Dermis blood vessel endothelial cell (primary cell): ENCODE measurements around the gene CEMIP. TPM values are rescaled to one million over a fixed set of nuclear protein-coding genes. Genes with fewer than 3 reads are reported as not detected.
"Not testable (repeated sequence)": the region's sequence is repeated elsewhere in the genome, so short reads cannot be mapped to it uniquely, and the experiment has no call there.

Experiments
- DNase-seq: peaks from one replicate; pipeline ENCODE4 v3.0.0; 2010
- total RNA-seq: library from RNA; depleted of rRNA; stranded (reverse); fragments of >200 nt; gene quantifications from 2 replicates; pipeline ENCODE4 v1.2.3, GENCODE V29; 2014

CEMIP gene
- total RNA-seq, 1 donor from 2014 or later = 0.85 TPM

DNA sequence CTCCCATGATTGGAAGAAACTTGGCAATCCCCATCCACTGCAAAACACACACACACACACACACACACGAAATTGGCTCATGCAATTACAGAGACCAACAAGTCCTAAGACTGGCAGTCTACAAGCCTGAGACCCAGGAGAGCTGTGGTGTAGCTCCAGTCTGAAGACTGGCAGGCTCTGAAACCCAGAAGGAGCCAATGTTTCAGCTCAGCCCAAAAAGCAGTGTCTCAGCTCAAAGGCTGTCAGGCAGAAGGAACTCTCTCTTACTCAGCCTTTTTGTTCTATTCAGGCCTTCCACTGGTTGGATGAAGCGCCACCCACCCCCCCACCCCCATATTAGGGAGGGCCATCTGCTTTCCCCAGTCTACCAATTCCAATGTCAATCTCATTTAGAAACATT is 178.4 kb downstream of the CEMIP start:
- no peak for DNase-seq

DNA sequence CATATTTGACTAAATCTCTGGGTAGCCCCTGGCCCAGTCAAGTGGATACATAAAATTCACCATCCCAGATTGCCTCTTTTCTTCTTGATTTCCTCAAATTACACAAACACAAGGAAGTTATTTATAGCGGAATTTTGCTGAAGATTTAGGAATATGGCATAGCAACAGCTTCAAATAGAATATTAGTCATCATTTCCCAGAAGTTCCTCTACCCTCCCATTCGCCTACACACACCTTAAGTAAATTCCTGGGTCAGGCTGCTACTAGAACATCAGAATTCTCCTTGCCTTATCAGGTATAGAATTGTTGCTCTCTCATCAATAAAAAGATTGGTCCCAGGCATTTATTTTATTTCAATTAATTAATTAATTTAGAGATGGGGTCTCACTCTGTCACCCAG is 178.8 kb downstream of the CEMIP start:
- DNase-seq = no peak

DNA sequence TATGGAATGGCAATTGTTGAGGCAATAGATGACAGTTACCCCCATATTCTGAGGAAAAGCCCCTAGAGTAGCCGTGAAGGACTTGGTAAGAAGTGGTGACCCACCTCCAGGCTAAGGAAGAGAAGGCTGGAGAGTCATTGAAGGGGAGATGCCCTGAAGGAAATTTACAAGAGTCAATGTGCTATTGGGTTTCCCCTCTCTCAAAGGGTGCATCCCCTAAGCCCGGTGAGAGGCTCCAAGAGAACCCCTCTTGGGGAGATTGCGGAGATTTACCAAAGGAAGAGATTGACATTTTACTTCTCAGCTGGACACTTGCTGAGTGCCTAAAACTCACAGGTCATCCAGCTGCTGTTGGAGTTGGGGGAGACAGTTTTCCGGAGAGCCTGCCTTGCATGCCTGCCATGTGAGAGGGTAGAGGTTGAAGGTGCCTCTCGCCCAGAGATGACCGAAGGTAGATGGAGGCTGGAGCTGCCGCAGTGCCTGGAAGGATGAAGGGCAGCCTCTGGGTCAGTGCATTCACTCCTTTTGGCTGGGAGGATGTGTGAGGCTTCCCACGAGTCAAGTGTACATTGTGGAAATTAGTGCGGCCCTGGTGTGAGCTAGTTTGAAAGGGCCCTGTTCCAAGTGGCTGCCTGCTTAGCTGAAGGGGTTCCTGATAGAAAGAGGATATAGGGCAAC is 179.8 kb downstream of the CEMIP start:
- no peak for DNase-seq

DNA sequence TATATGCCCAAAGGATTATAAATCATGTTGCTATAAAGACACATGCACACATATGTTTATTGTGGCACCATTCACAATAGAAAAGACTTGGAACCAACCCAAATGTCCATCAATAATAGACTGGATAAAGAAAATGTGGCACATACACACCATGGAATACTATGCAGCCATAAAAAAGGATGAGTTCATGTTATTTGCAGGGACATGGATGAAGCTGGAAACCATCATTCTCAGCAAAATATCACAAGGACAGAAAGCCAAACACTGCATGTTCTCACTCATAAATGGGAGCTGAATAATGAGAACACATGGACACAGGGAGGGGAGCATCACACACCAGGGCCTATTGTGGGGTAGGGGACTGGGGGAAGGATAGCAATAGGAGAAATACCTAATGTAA is 186.3 kb downstream of the CEMIP start:
- DNase-seq = not testable (repeated sequence)

DNA sequence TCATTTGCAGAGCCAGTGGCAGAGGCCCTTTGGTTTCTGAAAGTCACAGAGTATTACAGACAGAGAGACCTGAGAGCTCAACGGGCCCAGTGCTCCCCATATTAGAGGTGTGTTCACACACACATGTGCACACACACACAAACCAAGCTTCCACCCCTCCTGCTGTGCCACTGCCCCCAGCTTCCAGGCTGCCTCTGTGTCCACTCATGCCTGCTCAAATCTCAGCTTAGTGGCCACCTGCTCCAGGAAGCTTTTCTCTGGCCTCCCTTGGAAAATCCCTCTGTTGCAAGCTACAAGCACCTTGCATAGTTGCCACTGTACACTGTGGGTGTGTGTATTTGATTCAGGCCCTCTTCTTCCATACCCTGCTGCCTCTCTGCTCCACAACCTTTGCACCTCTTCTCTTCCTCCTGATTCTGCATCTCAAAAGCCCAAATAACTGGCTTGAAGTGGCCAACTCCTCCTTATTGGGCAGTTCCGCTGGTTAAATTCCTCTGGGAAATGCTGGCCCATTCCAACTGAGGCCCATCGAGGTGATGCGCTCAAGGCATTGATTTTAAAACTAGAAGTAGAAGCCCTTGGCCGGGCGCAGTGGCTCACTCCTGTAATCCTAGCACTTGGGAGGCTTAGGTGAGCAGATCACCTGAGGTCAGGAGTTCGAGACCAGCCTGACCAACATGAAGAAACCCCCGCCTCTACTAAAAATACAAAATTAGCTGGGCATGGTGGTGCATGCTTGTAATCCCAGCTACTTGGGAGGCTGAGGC is 187.4 kb downstream of the CEMIP start:
- no peak for DNase-seq

DNA sequence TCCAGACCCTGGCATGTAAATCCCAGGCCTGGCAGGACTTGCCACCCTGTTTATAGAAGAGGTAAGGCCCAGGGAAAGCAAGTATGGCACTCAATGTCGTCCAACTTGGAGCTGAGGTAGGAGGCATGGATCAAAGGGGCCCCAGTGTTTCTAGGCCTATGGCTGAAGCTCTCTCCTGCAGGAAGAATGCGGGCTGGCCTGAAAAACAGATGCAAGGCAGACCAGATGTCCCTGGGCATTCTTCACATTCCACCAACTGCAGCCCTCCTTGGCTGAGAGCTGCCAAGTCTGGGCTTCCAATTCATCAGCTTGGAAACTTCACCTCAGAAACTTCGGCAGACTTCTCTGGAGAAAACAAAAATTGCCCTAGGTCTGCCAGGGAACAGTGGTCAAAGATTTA is 188.3 kb downstream of the CEMIP start:
- DNase-seq = no peak

DNA sequence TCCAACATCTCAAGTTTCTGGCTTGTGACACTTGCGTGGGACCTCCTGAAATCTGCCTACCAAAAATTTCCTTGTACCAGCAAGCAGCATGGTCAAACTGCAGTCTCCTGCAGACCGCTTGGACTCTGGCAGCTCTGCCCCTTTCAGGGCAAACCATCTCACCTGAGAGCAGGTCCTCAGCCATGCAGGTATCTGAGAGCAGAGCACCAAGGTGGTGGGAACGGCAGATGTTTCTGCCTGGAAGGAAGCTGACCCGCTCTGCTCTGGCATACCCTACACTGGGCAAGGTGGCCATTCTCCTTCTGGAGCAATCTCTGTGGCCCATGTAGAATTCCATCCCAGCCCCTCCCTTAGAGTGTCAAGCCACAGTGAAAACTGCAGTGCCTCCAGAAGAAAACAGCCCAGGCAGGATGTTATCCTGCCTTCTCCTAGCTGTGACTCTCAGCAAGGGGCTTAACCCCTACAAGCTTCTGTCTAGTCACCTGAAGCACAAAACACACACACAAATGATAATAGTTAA is 188.9 kb downstream of the CEMIP start:
- DNase-seq = no peak

DNA sequence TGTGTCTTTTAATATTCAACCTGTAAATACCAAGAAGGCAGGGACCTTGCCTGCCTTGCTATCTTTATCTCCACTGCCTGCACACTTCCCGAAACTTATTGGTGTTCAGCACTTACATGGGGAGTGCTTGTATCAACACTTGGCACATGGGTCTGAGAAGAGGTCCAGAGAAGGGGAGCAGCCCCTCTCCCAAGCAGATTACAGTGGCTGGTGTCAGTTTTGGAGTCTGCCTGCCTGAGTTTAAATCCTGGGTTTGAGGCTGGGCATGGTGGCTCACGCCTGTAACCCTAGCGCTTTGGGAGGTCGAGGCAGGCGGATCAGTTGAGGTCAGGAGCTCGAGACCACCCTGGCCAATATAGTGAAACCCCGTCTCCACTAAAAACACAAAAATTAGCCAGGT is 190.1 kb downstream of the CEMIP start:
- no peak for DNase-seq

DNA sequence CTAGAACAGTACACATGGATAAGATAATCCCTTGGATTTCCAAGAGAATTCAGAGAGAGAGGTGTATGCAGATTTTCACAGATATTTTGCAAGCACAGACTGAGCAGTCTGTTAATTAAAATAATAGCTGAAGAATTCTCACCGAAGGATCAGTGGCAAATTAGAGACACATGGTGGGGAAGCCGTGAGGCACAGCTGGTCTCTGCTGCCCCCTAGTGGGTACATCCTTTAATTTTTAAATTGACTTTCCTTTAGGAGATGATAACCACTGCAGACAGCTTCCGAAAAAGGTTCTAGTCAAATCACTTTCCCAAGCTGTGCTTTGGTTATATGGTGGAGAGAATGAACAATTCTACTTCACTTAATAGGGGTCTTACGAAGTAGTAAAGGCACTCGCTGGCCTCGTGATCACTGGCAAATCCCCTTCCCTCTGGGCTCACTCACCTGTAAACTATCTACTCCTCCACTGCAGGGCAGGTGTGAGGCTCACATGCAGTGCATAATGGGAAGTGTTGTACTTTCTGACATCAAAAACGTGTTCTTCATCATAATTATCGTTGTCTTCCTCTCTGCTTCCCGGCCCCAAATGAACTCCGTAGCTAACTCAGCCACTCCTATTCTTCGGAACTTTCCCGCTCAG is 191.0 kb downstream of the CEMIP start:
- DNase-seq = peak; percentile 81

DNA sequence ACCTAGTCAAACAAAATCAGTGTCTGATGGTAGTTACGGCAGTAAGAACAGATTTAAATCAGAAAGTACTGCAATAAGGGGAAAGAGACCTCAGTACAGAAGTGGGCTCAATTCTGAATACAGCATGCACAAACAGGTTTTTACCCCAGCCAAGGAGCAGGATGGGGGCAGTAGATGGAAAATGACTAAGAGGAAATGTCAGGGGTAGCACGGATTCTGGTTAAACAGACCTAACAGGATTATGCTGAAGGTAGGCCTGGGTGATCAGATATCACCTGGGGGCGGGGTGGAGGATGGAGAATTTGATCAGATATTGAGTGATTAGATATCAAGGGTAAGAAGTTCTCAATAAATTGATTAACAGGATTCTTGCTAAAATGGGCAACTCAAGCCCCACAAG is 191.5 kb downstream of the CEMIP start:
- no peak for DNase-seq

DNA sequence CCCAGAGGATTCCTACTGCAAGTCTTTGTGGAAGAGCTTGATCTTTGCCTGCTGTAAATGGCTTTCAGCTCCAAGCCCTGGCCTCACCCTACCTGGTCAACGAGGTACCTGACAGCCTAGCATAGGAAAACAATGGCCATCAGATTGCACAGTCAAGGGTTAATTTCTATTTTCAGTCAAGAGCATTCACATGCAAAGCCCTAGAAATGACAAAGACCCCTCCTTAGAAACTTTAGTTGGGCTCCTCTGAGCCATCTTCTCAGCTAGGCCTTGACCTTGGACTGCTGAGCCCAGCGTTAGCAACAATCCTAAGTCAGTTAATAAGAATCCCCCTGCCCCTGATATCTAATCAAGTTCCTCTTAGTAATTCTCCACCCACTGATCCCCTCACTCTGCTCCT is 192.0 kb downstream of the CEMIP start:
- no peak for DNase-seq

DNA sequence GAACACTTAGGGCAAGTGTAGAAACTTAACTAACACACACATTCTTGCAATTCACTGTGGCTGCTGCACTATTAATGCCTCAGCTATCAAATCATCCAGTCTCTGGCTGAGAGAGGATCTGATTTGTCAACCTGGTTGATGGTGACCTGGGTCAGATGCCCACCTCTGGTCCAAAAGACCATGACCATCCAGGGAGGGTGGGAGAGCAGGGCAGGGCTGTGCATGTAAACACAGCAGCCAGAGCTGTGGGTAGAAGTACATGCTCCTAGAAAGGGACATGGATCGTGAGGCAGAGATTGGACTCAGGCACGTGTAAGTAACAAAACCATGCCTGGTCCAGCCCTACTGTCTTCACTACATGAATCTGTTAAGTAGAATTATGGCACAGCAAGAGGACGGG is 193.1 kb downstream of the CEMIP start:
- DNase-seq = no peak

DNA sequence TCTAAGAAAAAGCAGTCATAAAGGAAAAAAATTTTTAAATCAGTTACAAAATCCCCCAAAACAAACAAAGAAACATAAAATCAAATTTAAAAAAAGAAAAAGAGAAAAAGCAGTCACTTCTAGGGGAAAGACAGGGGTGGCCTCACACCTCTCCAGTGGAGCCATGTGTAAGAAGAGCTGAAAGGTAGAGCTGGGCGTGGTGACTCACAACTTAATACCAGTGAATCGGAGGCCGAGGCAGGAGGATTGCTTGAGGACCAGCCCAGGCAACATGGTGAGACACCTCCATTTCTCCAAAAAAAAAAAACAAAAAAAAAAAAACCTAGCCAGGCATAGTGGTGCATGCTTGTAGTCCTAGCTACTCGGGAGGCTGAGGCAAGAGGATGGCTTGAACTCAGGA is 195.7 kb downstream of the CEMIP start:
- DNase-seq = no peak

DNA sequence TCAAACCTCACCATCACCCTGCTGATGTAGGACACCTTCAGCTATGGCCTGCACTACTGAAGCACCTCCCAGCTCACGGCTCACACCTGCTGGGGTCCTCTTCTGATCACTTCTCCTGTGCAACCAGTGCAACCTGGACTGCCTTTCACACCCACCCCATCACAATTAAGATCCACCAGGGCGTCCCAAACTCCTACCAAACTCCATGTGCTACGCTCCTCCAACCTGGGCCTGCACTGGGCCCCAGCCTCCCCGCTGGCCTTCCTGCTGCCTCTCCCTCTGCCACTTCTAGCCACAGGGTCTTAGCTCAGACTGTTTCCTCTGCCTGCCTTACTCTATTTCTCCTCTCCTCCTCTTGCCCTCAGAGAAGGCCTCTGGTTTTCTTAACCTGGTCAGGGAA is 197.7 kb downstream of the CEMIP start:
- DNase-seq = no peak

DNA sequence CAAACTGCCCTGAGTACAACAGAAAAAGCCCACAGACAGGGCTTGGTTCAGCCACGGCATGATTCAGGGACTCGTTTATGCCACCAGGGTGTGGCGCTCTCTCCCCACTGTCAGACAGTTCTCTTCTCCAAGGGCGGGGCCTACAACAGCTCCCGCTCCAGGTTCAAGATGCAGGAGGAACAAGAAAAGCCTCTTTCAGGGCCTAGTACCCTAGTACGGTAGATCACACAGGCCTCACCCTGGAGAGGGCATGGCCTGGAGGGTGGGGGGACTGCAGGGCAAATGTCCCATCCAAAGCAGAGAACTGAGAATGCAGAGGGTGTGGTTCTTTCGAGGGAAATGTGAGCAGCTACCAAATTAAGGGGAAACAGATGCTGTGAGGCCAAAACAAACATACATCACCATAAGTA is 198.5 kb downstream of the CEMIP start:
- peak; percentile 83 for DNase-seq

DNA sequence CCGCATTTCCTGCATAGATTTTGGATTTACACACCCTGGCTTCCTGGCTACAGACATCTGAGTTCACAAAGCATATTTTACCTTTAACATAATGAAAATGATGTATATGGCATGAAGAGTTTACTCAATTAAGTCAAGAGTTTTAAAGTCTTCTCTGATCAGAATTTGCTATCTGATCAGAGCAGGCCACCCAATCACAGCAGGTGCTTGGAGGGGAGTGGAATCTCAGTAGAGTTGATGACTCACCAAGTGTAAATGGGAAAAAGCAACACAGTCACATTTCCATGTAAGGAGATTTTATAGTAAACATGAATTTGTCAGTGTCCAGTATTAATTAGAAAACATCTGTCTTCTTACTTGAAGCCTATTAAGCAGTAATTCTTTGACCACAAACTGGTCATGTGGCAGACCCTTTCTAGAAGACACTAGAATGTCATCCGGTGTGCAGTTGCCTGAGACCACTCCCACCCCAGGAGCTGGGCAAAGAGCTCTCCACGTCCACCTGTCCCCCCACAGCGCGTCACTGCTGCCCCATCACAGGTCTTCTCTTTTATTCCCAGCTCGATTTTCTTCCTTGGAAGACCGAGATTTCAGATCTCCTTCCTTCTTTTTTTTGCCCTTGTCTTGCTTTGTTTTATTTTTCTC is 199.6 kb downstream of the CEMIP start:
- peak; percentile 69 for DNase-seq

DNA sequence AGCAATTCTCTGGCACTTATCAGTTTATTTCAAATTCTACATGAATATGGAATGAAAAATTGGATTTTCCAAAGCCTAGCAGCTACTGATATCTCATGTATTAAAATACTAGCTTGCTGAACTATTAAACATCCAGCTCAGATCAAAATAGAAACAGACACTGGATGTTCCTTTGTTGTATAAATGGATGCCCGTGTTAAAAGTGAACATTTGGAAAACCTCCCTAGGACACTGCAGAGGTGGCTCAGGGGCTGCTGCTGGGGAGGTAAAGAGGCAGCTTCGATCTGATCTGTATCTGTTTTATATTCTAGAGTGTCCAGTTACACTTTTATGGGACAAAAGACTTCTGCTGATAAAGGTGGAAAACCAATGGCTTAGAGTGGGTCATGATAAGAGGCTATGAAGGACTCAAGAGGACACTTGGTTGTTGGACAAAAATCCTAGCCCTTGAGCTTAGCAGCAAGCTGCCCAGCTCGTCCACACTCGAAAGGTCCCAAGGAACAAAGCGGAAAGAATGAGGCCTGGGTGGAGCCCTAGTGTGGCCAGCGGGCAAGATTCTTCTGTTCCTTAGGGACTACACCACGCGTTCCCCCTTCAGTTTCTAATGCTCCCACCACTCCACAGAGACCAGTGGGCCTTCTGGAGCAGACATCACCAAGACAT is 200.5 kb downstream of the CEMIP start:
- DNase-seq = no peak

DNA sequence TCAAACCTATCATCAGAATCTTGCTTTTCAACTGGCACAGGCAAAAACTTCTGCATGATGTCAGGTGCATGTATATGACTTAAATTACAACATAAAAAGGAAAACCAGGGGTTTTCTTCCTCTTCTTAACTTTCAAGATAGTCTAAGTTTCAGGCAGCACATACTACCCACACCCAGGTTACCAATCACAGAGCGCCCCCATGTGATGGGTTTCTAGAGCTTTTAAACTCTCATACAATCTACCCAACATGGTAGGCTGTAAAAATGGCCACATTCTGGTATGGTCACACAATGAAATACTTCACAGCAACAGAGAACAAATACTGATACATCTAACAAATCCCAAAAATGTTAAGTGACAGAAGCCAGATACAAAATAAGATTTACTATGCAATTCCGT is 203.0 kb downstream of the CEMIP start:
- no peak for DNase-seq

DNA sequence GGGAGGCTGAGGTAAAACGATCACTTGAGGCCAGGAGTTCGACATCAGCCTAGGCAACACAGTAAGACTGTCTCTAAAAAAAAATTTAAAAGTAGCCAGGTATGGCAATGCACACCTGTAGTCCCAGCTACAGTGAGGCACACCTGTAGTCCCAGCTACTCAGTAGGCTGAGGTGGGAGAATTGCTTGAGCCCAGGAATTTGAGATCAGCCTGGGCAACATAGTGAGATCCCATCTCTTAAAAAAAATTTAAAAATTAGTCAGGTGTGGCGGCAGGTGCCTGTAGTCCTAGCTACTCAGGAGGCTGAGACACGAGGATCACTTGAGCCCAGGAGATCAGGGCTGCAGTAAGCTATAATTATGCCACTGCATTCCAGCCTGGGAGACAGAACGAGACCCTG is 203.7 kb downstream of the CEMIP start:
- DNase-seq = no peak

DNA sequence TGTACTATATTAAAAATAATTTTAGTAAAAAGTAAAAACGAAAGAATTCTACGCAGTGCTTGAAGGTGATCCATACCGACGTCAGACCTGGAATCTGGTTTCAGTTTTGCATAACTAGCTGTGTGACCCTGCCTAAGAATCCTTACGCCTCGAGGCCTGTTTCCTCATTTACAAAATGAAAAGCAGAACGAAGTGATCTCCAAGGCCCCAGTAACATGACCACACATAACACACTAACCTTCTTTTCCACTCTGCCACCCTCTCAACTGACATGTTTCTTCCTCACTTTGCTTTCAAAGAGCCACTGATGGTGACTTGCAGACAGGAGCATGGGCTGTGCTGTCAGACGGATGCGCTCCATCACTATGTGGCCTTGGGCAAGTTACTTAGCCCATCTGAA is 205.7 kb downstream of the CEMIP start:
- DNase-seq = no peak

DNA sequence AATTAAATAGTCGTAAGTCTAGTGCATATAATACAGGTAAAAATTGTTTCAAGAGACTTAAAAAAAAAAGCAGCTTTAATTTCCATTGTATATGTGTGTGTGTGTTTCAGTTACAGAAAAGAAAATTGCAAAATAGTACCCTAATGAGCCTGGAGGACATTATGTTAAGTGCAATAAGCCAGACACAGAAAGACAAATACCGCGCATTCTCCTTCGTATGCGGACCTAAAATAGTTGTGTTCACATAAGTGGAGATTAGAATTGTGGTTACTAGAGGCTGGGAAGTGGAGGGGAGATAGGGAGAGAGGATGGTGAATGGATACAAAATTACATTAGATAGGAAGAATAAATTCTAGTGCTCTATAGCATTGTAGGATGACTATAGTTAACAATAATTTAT is 206.8 kb downstream of the CEMIP start:
- DNase-seq = no peak

DNA sequence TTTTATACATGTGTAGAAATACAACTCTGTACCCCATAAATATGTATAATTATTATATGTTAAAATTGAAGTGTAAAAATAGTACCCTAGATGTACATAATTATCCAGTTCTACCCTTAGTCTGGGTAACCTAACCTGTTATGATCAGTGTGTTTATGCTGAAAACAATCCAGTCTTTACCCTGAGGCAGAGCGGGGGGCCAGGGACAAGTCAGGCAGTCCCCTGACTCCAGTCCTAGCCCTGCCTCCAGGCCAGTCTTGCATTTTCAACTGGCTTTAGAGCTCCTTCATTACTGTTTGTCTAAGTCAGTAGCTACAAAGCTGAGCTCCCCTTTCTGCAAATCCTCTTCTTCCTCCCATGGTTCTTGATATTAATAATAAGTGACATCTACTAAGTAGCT is 207.3 kb downstream of the CEMIP start:
- DNase-seq = no peak
